CD4-positive, CD25-positive, alpha-beta regulatory T cell (primary cell): ENCODE data around the gene RNF38. TPM values are rescaled to one million over a fixed set of nuclear protein-coding genes. Genes with fewer than 3 reads are reported as not detected.
"Not testable (repeated sequence)": the region's sequence is repeated elsewhere in the genome, so short reads cannot be mapped to it uniquely, and the experiment has no call there.

Source experiments
- ATAC-seq, 2 donors: fragments of 150-1000 bp; cut with Tn5 transposase; one replicate each; pipeline ENCODE4 v1.10.0; 2021; ENCODE audit warnings: low read depth in 2 of 2, moderate number of reproducible peaks in 2 of 2, moderate library complexity in 1 of 2
- DNase-seq, 3 donors: peaks; one replicate each; pipeline versions ENCODE4 v3.0.0 to v3.0.0-alpha.2; 2012 to 2022; ENCODE audit warnings: mixed read lengths in 1 of 3
- H3K27ac ChIP-seq: one replicate; pipeline ENCODE4 v1.7.0; 2013; ENCODE audit warnings: mild to moderate bottlenecking, low read length; ENCODE audit not compliant: insufficient read depth, poor library complexity, severe bottlenecking
- H3K27me3 ChIP-seq: one replicate; pipeline ENCODE4 v1.7.0; 2013; ENCODE audit warnings: low read length; ENCODE audit not compliant: control insufficient read depth, insufficient read depth
- H3K36me3 ChIP-seq: one replicate; pipeline ENCODE4 v1.7.0; 2013; ENCODE audit warnings: mild to moderate bottlenecking, low read length, moderate library complexity; ENCODE audit not compliant: control insufficient read depth, insufficient read depth
- H3K4me1 ChIP-seq: 2 replicates; pipeline ENCODE4 v1.7.0; 2013; ENCODE audit warnings: mild to moderate bottlenecking, low read length; ENCODE audit not compliant: insufficient read depth, control insufficient read depth, poor library complexity, severe bottlenecking
- H3K4me3 ChIP-seq: one replicate; pipeline ENCODE4 v1.7.0; 2013; ENCODE audit warnings: low read depth, mild to moderate bottlenecking, low read length, moderate library complexity
- H3K9me3 ChIP-seq, 2 experiments: 1 replicate in 1 of 2; 2 replicates in 1 of 2; pipeline ENCODE4 v1.7.0; 2013; ENCODE audit warnings: low read length in 2 of 2, mild to moderate bottlenecking in 1 of 2, moderate library complexity in 1 of 2; ENCODE audit not compliant: control insufficient read depth in 2 of 2
- H3K27ac Mint-ChIP-seq, 3 donors: one replicate each; pipeline ENCODE4 v1.8.0; 2020 to 2022; ENCODE audit warnings: mild to moderate bottlenecking in 3 of 3, mixed read lengths in 3 of 3, moderate library complexity in 2 of 3
- H3K27me3 Mint-ChIP-seq: one replicate; pipeline ENCODE4 v1.8.0; 2022; ENCODE audit warnings: mild to moderate bottlenecking, mixed read lengths
- H3K36me3 Mint-ChIP-seq: one replicate; pipeline ENCODE4 v1.8.0; 2020; ENCODE audit warnings: mixed read lengths
- H3K4me1 Mint-ChIP-seq, 4 donors: one replicate each; pipeline ENCODE4 v1.8.0; 2020 to 2022; ENCODE audit warnings: mixed read lengths in 4 of 4, mild to moderate bottlenecking in 1 of 4
- H3K4me3 Mint-ChIP-seq, 4 donors: one replicate each; pipeline ENCODE4 v1.8.0; 2020 to 2022; ENCODE audit warnings: mild to moderate bottlenecking in 4 of 4, mixed read lengths in 4 of 4, moderate library complexity in 3 of 4
- H3K9me3 Mint-ChIP-seq, 7 donors: one replicate each; pipeline ENCODE4 v1.8.0; 2020 to 2022; ENCODE audit warnings: mixed read lengths in 7 of 7, mild to moderate bottlenecking in 3 of 7, moderate library complexity in 2 of 7
- polyA plus RNA-seq, 4 donors: library from polyadenylated mRNA; unstranded; fragments of 300-500 nt; fragmentation: Illumina TruSeq; gene quantifications; one replicate each; pipeline ENCODE4 v1.2.3, GENCODE V29; 2021
- total RNA-seq: library from RNA; stranded (reverse); gene quantifications from one replicate; pipeline ENCODE4 v1.2.3, GENCODE V29; 2022

The RNF38 gene
- total and polyA plus RNA-seq, 5 donors from 2014 or later: 16.0 to 103 (median 20.8) TPM

GRCh38 chr9:36325081-36325828 lies 74.8 kb downstream of the RNF38 start:
- DNase-seq (no peak), ATAC-seq (no peak)
- H3K9me3 ChIP-seq: no peaks in the 10 kb centered on the region
- no peak overlapping the region for H3K27ac ChIP-seq
- no peak overlapping the region for H3K4me3 ChIP-seq
- Mint-ChIP-seq H3K27me3 (no peaks in the 10 kb centered on the region), H3K4me1 (peaks cover 5 to 15% (median 6%) of the 10 kb centered on the region in 4 donors), H3K36me3 (no peaks in the 10 kb centered on the region), H3K27ac (no peak overlapping the region), H3K9me3 (no peaks in the 10 kb centered on the region), H3K4me3 (no peak overlapping the region)
- H3K27me3 ChIP-seq: no peaks in the 10 kb centered on the region
- no peaks in the 10 kb centered on the region for H3K36me3 ChIP-seq
- no peaks in the 10 kb centered on the region for H3K4me1 ChIP-seq

GRCh38 chr9:36323926-36324325 lies 76.1 kb downstream of the RNF38 start:
- no peaks in the 10 kb centered on the region for H3K9me3 Mint-ChIP-seq
- no peaks in the 10 kb centered on the region for H3K36me3 Mint-ChIP-seq
- H3K27me3 Mint-ChIP-seq: no peaks in the 10 kb centered on the region
- Histone ChIP-seq H3K36me3 (no peaks in the 10 kb centered on the region), H3K4me1 (no peaks in the 10 kb centered on the region), H3K27ac (no peak overlapping the region), H3K27me3 (no peaks in the 10 kb centered on the region), H3K4me3 (no peak overlapping the region), H3K9me3 (no peaks in the 10 kb centered on the region)
- no peak for ATAC-seq
- H3K27ac Mint-ChIP-seq: peak overlapping the region in 1 of 3 donors; percentile 11
- H3K4me3 Mint-ChIP-seq: no peak overlapping the region
- DNase-seq: no peak
- H3K4me1 Mint-ChIP-seq: peaks cover 4 to 13% (median 6%) of the 10 kb centered on the region in 4 donors

- H3K36me3 Mint-ChIP-seq: no peaks in the 10 kb centered on the region
- no peaks in the 10 kb centered on the region for H3K9me3 ChIP-seq
- no peak overlapping the region for H3K4me3 Mint-ChIP-seq
- H3K4me3 ChIP-seq: no peak overlapping the region
- H3K27me3 ChIP-seq: no peaks in the 10 kb centered on the region
- DNase-seq: no peak
- ATAC-seq: no peak
- no peak overlapping the region for H3K27ac ChIP-seq
- H3K9me3 Mint-ChIP-seq: peaks cover 0 to 2% (median 0%) of the 10 kb centered on the region in 7 donors
- H3K27ac Mint-ChIP-seq: no peak overlapping the region
- peaks cover 5% of the 10 kb centered on the region for H3K27me3 Mint-ChIP-seq
- H3K4me1 Mint-ChIP-seq: peaks cover 0 to 5% (median 2%) of the 10 kb centered on the region in 4 donors
- no peaks in the 10 kb centered on the region for H3K36me3 ChIP-seq
- H3K4me1 ChIP-seq: no peaks in the 10 kb centered on the region
Observed at GRCh38 chr9:36322462-36322861, 77.6 kb downstream of the RNF38 start.

DNA sequence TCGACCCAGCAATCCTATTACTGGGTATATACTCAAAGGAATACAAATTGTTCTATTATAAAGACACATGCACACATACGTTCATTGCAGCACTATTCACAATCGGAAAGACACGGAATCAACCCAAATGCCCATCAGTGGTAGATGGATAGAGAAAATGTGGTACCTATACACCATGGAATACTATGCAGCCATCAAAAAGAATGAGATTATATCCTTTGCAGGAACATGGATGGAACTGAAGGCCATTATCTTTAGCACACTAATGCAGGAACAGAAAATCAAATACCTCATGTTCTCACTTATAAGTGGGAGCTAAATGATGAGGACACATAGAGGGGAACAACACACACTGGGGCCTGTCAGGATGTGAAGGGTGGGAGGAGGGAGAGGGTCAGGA lies 78.2 kb downstream of the RNF38 start:
- H3K4me3 ChIP-seq, H3K27ac ChIP-seq, H3K4me1 ChIP-seq, H3K27me3 Mint-ChIP-seq, H3K27me3 ChIP-seq, H3K4me3 Mint-ChIP-seq, H3K27ac Mint-ChIP-seq, DNase-seq, H3K4me1 Mint-ChIP-seq, H3K36me3 ChIP-seq, H3K9me3 Mint-ChIP-seq, H3K36me3 Mint-ChIP-seq, ATAC-seq, H3K9me3 ChIP-seq: not testable (repeated sequence)

DNA sequence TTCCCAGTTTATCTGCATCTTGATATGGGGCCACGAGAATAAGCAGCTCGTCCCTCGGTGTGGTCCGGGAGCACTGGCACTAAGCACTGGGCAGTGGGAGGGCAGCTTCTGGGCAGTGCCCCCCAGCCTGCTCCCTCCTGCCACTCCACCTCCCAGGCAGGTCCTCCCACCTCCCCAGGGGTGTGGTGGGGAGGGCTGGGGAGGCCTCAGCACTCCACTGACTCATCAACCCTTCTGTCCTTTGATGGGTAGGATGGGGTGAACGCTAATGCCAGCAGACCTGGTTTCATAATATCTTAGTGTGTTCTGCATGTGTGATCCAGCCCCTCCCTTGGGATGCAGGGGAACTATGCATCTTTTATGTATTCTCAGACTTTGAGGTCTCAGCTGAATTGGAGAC lies 79.6 kb downstream of the RNF38 start:
- H3K36me3 ChIP-seq: no peaks in the 10 kb centered on the region
- Mint-ChIP-seq H3K9me3 (peaks cover 0 to 2% (median 0%) of the 10 kb centered on the region in 7 donors), H3K36me3 (no peaks in the 10 kb centered on the region), H3K27me3 (peaks cover 5% of the 10 kb centered on the region), H3K4me1 (no peaks in the 10 kb centered on the region), H3K27ac (no peak overlapping the region), H3K4me3 (no peak overlapping the region)
- H3K4me1 ChIP-seq: no peaks in the 10 kb centered on the region
- H3K27ac ChIP-seq: no peak overlapping the region
- no peaks in the 10 kb centered on the region for H3K9me3 ChIP-seq
- no peaks in the 10 kb centered on the region for H3K27me3 ChIP-seq
- DNase-seq (no peak), ATAC-seq (no peak)
- no peak overlapping the region for H3K4me3 ChIP-seq

DNA sequence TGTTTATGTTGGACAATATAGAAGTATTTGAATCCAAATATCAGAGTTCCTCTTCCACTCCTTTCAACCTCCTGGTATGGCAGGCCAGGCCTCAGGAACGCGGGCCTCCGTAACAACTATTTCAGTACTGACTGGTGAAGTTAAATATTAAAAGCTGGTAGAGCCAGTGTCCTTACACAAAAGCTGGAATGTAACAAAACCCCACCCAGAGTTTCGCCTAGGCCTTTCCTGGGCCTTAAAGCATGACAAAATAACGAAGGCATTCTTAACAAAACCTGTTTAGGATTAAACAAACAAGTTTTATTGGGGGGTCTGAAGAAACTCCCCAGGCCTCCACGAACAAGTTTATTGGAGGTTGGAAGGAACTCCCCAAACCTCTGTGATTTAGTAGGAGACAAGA lies 80.3 kb downstream of the RNF38 start:
- ATAC-seq: no peak

GRCh38 chr9:36319183-36319582 lies 80.9 kb downstream of the RNF38 start:
- Histone ChIP-seq H3K4me3 (no peak overlapping the region), H3K27me3 (no peaks in the 10 kb centered on the region), H3K36me3 (no peaks in the 10 kb centered on the region), H3K4me1 (no peaks in the 10 kb centered on the region), H3K27ac (no peak overlapping the region), H3K9me3 (no peaks in the 10 kb centered on the region)
- ATAC-seq: no peak
- DNase-seq: no peak
- no peak overlapping the region for H3K27ac Mint-ChIP-seq
- peaks cover 0 to 2% (median 0%) of the 10 kb centered on the region in 7 donors for H3K9me3 Mint-ChIP-seq
- H3K4me1 Mint-ChIP-seq: no peaks in the 10 kb centered on the region
- H3K36me3 Mint-ChIP-seq: no peaks in the 10 kb centered on the region
- no peak overlapping the region for H3K4me3 Mint-ChIP-seq
- peaks cover 5% of the 10 kb centered on the region for H3K27me3 Mint-ChIP-seq

More for the DNA sequence above, 80.3 kb downstream of the RNF38 start:
- no peaks in the 10 kb centered on the region for H3K36me3 Mint-ChIP-seq
- H3K9me3 Mint-ChIP-seq: peaks cover 0 to 2% (median 0%) of the 10 kb centered on the region in 7 donors
- no peaks in the 10 kb centered on the region for H3K4me1 Mint-ChIP-seq
- no peak overlapping the region for H3K4me3 ChIP-seq
- H3K27me3 Mint-ChIP-seq: peaks cover 5% of the 10 kb centered on the region
- H3K36me3 ChIP-seq: no peaks in the 10 kb centered on the region
- DNase-seq: no peak
- no peak overlapping the region for H3K4me3 Mint-ChIP-seq
- no peaks in the 10 kb centered on the region for H3K27me3 ChIP-seq
- H3K27ac Mint-ChIP-seq: no peak overlapping the region
- H3K9me3 ChIP-seq: no peaks in the 10 kb centered on the region
- no peak overlapping the region for H3K27ac ChIP-seq
- no peaks in the 10 kb centered on the region for H3K4me1 ChIP-seq

GRCh38 chr9:36318212-36318802 lies 81.8 kb downstream of the RNF38 start:
- no peak for ATAC-seq

More at GRCh38 chr9:36318212-36318802, 81.8 kb downstream of the RNF38 start:
- Histone ChIP-seq H3K4me1 (no peaks in the 10 kb centered on the region), H3K36me3 (no peaks in the 10 kb centered on the region), H3K9me3 (no peaks in the 10 kb centered on the region), H3K27ac (no peak overlapping the region), H3K27me3 (no peaks in the 10 kb centered on the region), H3K4me3 (no peak overlapping the region)
- peaks cover 5% of the 10 kb centered on the region for H3K27me3 Mint-ChIP-seq
- no peak overlapping the region for H3K4me3 Mint-ChIP-seq
- no peaks in the 10 kb centered on the region for H3K4me1 Mint-ChIP-seq
- no peak overlapping the region for H3K27ac Mint-ChIP-seq
- no peaks in the 10 kb centered on the region for H3K36me3 Mint-ChIP-seq
- no peak for DNase-seq
- peaks cover 0 to 2% (median 0%) of the 10 kb centered on the region in 7 donors for H3K9me3 Mint-ChIP-seq
